SK-N-SH (cell line): ENCODE data around the gene RBM15B. TPM values are rescaled to one million over a fixed set of nuclear protein-coding genes. Genes with fewer than 3 reads are reported as not detected.

Experiments used
- CTCF ChIA-PET: fragments of 300-600, 350-600 bp; formaldehyde crosslinking; extraction: SDS; loops from one replicate; lab custom pipeline; 2021; lab: Yijun Ruan, JAX
- POLR2A ChIA-PET: fragments of 350-600 bp; sonication (Branson Sonifier 250); formaldehyde crosslinking; extraction: SDS; loops from one replicate; lab custom pipeline; 2020; ENCODE audit warnings: antibody characterized with exemption, inconsistent platforms; lab: Yijun Ruan, JAX
- DNase-seq: peaks from one replicate; pipeline ENCODE4 v3.0.0; 2012
- H2AFZ ChIP-seq: fragments of 200-600 bp; sonication (generic); 2 replicates; pipeline ENCODE4 v1.8.1; 2016; ENCODE audit warnings: antibody characterized with exemption, mild to moderate bottlenecking, low read depth
- H3F3A ChIP-seq: fragments of 200-600 bp; sonication (generic); replicated peaks from 2 replicates; pipeline ENCODE3; 2016; ENCODE audit warnings: antibody characterized with exemption, mild to moderate bottlenecking; ENCODE audit not compliant: insufficient read depth
- H3K27ac ChIP-seq, 2 experiments: fragments of 200-500 bp in 1 of 2; fragments of 200-600 bp in 1 of 2; sonication (Bioruptor generic) in 1 of 2; sonication (generic), shearing (Covaris generic) in 1 of 2; 2 replicates each; pipeline versions ENCODE4 v1.5.1 to v1.6.1; 2014 to 2016; ENCODE audit warnings: low read depth in 2 of 2, inconsistent platforms in 1 of 2, low read length in 1 of 2, mild to moderate bottlenecking in 1 of 2, mixed read lengths in 1 of 2
- H3K27me3 ChIP-seq: fragments of 200-600 bp; sonication (generic), shearing (Covaris generic); 2 replicates; pipeline ENCODE4 v1.6.1; 2016; ENCODE audit warnings: mixed run types; ENCODE audit not compliant: insufficient read depth
- H3K36me3 ChIP-seq, 2 experiments: fragments of 200-500 bp in 1 of 2; fragments of 200-600 bp in 1 of 2; sonication (Bioruptor generic) in 1 of 2; sonication (generic) in 1 of 2; replicated peaks in 1 of 2; 2 replicates each; pipeline versions ENCODE3 to v1.5.1; 2014 to 2016; ENCODE audit warnings: low read length in 1 of 2, mild to moderate bottlenecking in 1 of 2; ENCODE audit not compliant: insufficient read depth in 2 of 2, control insufficient read depth in 1 of 2
- H3K4me1 ChIP-seq, 2 experiments: fragments of 200-500 bp in 1 of 2; fragments of 200-600 bp in 1 of 2; sonication (Bioruptor generic) in 1 of 2; sonication (generic), shearing (Covaris generic) in 1 of 2; 2 replicates each; pipeline versions ENCODE4 v1.5.1 to v1.6.1; 2014 to 2016; ENCODE audit warnings: low read depth in 1 of 2, low read length in 1 of 2, mixed run types in 1 of 2; ENCODE audit not compliant: insufficient read depth in 2 of 2, control insufficient read depth in 1 of 2
- H3K4me2 ChIP-seq: fragments of 200-600 bp; sonication (generic), shearing (Covaris generic); 2 replicates; pipeline ENCODE4 v1.6.1; 2017; ENCODE audit warnings: mixed run types
- H3K4me3 ChIP-seq, 2 experiments: fragments of 200-500 bp in 1 of 2; fragments of 200-600 bp in 1 of 2; sonication (Bioruptor generic) in 1 of 2; sonication (generic), shearing (Covaris generic) in 1 of 2; 2 replicates each; pipeline versions ENCODE4 v1.5.1 to v1.8.1; 2014 to 2016; ENCODE audit warnings: low read depth in 2 of 2, inconsistent platforms in 1 of 2, low read length in 1 of 2, mild to moderate bottlenecking in 1 of 2, mixed read lengths in 1 of 2, moderate library complexity in 1 of 2
- H3K79me2 ChIP-seq: fragments of 200-600 bp; sonication (generic); 2 replicates; pipeline ENCODE4 v1.8.1; 2017; ENCODE audit warnings: mild to moderate bottlenecking; ENCODE audit not compliant: insufficient read depth
- H3K9ac ChIP-seq: fragments of 200-600 bp; sonication (generic); 2 replicates; pipeline ENCODE4 v1.6.1; 2017; ENCODE audit warnings: mixed run types
- H3K9me2 ChIP-seq: fragments of 200-600 bp; sonication (generic); 2 replicates; pipeline ENCODE4 v1.6.1; 2017; ENCODE audit warnings: mixed run types
- H3K9me3 ChIP-seq: fragments of 200-600 bp; sonication (generic); 2 replicates; pipeline ENCODE4 v1.6.1; 2017; ENCODE audit warnings: mixed run types, mild to moderate bottlenecking, moderate library complexity
- H4K20me1 ChIP-seq: fragments of 200-600 bp; sonication (generic); 2 replicates; pipeline ENCODE4 v1.6.1; 2017; ENCODE audit warnings: mild to moderate bottlenecking, mixed run types; ENCODE audit not compliant: insufficient read depth
- CHD2 ChIP-seq: fragments of 150-350 bp; IDR thresholded peaks from 2 replicates; pipeline ENCODE4 v1.6.1; 2018; ENCODE audit warnings: low read length; ENCODE audit not compliant: partially characterized antibody
- CTCF ChIP-seq: fragments of 200-600 bp; sonication (generic); IDR thresholded peaks from 2 replicates; pipeline ENCODE4 v1.6.1; 2017; ENCODE audit warnings: antibody characterized with exemption, mild to moderate bottlenecking, moderate library complexity
- EP300 ChIP-seq, 2 experiments: IDR thresholded peaks; 2 replicates each; pipeline versions ENCODE4 v1.4.0 to v1.6.1; 2012; ENCODE audit warnings: borderline replicate concordance in 1 of 2, low read depth in 1 of 2, low read length in 1 of 2
- FOXJ3 ChIP-seq: sonication (generic); formaldehyde crosslinking; IDR thresholded peaks from 2 replicates; pipeline ENCODE4 v1.5.1; 2020; ENCODE audit warnings: mild to moderate bottlenecking, missing genetic modification reagents
- FOXM1 ChIP-seq: IDR thresholded peaks from 2 replicates; pipeline ENCODE4 v1.4.0; 2012; ENCODE audit warnings: low read depth, mild to moderate bottlenecking
- GATA2 ChIP-seq: sonication (generic); formaldehyde crosslinking; IDR thresholded peaks from 2 replicates; pipeline ENCODE4 v1.5.0; 2020; ENCODE audit warnings: mild to moderate bottlenecking, missing genetic modification reagents
- JUND ChIP-seq: IDR thresholded peaks from 2 replicates; pipeline ENCODE4 v1.4.0; 2012
- MAX ChIP-seq: IDR thresholded peaks from 2 replicates; pipeline ENCODE4 v1.4.0; 2012; ENCODE audit warnings: low read depth
- MEF2A ChIP-seq: IDR thresholded peaks from 2 replicates; pipeline ENCODE4 v1.4.0; 2012; ENCODE audit warnings: low read depth, borderline replicate concordance
- NFIC ChIP-seq: IDR thresholded peaks from 2 replicates; pipeline ENCODE4 v1.4.0; 2012; ENCODE audit warnings: borderline replicate concordance
- PBX3 ChIP-seq: IDR thresholded peaks from 2 replicates; pipeline ENCODE4; 2012
- RAD21 ChIP-seq: IDR thresholded peaks from 2 replicates; pipeline ENCODE4 v1.6.1; 2012; ENCODE audit warnings: mild to moderate bottlenecking, low read length
- RCOR1 ChIP-seq: fragments of 150-350 bp; IDR thresholded peaks from 2 replicates; pipeline ENCODE4 v1.6.1; 2017; ENCODE audit warnings: antibody characterized with exemption, low read length
- REST ChIP-seq: IDR thresholded peaks from 2 replicates; pipeline ENCODE4 v1.6.1; 2012; ENCODE audit warnings: mild to moderate bottlenecking, low read depth, low read length, moderate library complexity
- RXRA ChIP-seq: IDR thresholded peaks from 2 replicates; pipeline ENCODE4 v1.4.0; 2012; ENCODE audit warnings: low read depth, mild to moderate bottlenecking, borderline replicate concordance
- SMC3 ChIP-seq: IDR thresholded peaks from 2 replicates; pipeline ENCODE4 v1.6.1; 2012; ENCODE audit warnings: low read depth, low read length, improper control_type of control experiment
- TAF1 ChIP-seq: IDR thresholded peaks from 2 replicates; pipeline ENCODE4 v1.6.1; 2012; ENCODE audit warnings: low read depth, mild to moderate bottlenecking, low read length, moderate library complexity, borderline replicate concordance
- TCF12 ChIP-seq: IDR thresholded peaks from 2 replicates; pipeline ENCODE4 v1.4.0; 2012
- TEAD4 ChIP-seq: IDR thresholded peaks from 2 replicates; pipeline ENCODE4 v1.4.0; 2012; ENCODE audit warnings: mild to moderate bottlenecking, borderline replicate concordance; ENCODE audit not compliant: insufficient read depth
- USF1 ChIP-seq: IDR thresholded peaks from 2 replicates; pipeline ENCODE4 v1.4.0; 2012; ENCODE audit warnings: low read depth, borderline replicate concordance
- WGBS: methylation state at CpG from one replicate; pipeline ENCODE4 v1.1.6; 2017; ENCODE audit warnings: low lambda C conversion rate; 5-methylcytosine and 5-hydroxymethylcytosine counted together
- polyA plus RNA-seq, 3 experiments: library from polyadenylated mRNA; depleted of rRNA; stranded (reverse); fragments of >200 nt; gene quantifications; 2 replicates each; pipeline ENCODE4 v1.2.3, GENCODE V29; 2012

The RBM15B gene
- polyA plus RNA-seq, 1 of the 3 experiments (the other 2 are of a cell fraction) = 17.0 TPM

- H3K4me1 ChIP-seq = no peaks in the 10 kb centered on the region
- CTCF ChIA-PET = interaction anchor here (0.6 to 3.2 kb wide), 3 partner anchors 19 to 1020 kb away, joined by 4 to 18 read pairs (median 6); partner anchors contain the start of gene RBM15B
- WGBS = 100% methylated on average over 2 of the region's 2 CpGs
Measured at GRCh38 chr3:51408813-51409212, 17.7 kb downstream of the RBM15B start.

More at GRCh38 chr3:51408813-51409212, 17.7 kb downstream of the RBM15B start:
- no peaks in the 10 kb centered on the region for H3K79me2 ChIP-seq
- no peak overlapping the region for H3K27ac ChIP-seq
- H2AFZ ChIP-seq = no peak overlapping the region
- H3K27me3 ChIP-seq = no peaks in the 10 kb centered on the region
- no peak overlapping the region for H3K4me3 ChIP-seq
- TF ChIP-seq NFIC (no peak), USF1 (no peak), TAF1 (no peak), GATA2 (CRISPR knock-in tag) (no peak), TCF12 (no peak), JUND (no peak), FOXJ3 (CRISPR knock-in tag) (no peak), MAX (no peak), SMC3 (no peak), RCOR1 (no peak), CHD2 (no peak), EP300 (IDR thresholded peaks at IDR 0.05; ENCODE audit: borderline replicate concordance in 1 of 2, low read depth in 1 of 2, low read length in 1 of 2) (no peak), TEAD4 (no peak), RAD21 (no peak), RXRA (no peak), FOXM1 (no peak), CTCF (no peak), MEF2A (no peak), PBX3 (no peak), REST (no peak)
- H3K9ac ChIP-seq = no peak overlapping the region
- no peaks in the 10 kb centered on the region for H4K20me1 ChIP-seq
- H3K36me3 ChIP-seq = peaks cover 55 to 59% of the 10 kb centered on the region in 2 experiments
- no peaks in the 10 kb centered on the region for H3K9me3 ChIP-seq
- H3K4me2 ChIP-seq = no peak overlapping the region
- DNase-seq = no peak
- H3F3A ChIP-seq = no peaks in the 10 kb centered on the region
- no peaks in the 10 kb centered on the region for H3K9me2 ChIP-seq
- POLR2A ChIA-PET = interaction anchor here (1.7 kb wide), 1 partner anchor 12 kb away, joined by 5 read pairs; no protein-coding TSS in a partner anchor
